CD14-positive monocyte (primary cell): ENCODE measurements around the gene LACC1. TPM values are rescaled to one million over a fixed set of nuclear protein-coding genes. Genes with fewer than 3 reads are reported as not detected.

Experiments used
- DNase-seq, 3 donors: peaks; one replicate each; pipeline ENCODE4 v3.0.0-alpha.2; 2011 to 2022
- H2AFZ ChIP-seq: 2 replicates; pipeline ENCODE4 v1.6.0; 2012; ENCODE audit warnings: mild to moderate bottlenecking, low read depth, low read length, inconsistent platforms; ENCODE audit not compliant: insufficient read depth, poor library complexity, severe bottlenecking
- H3K27ac ChIP-seq, 2 donors: 1 replicate in 1 of 2; 2 replicates in 1 of 2; pipeline ENCODE4 v1.5.1; 2012 to 2013; ENCODE audit warnings: low read length in 2 of 2, control low read depth in 1 of 2, inconsistent platforms in 1 of 2, low read depth in 1 of 2, mild to moderate bottlenecking in 1 of 2
- H3K27me3 ChIP-seq, 2 donors: one replicate each; pipeline versions ENCODE4 v1.6.0 to v1.6.1; 2011 to 2013; ENCODE audit warnings: low read length in 2 of 2; ENCODE audit not compliant: control insufficient read depth in 2 of 2, insufficient read depth in 2 of 2
- H3K36me3 ChIP-seq, 2 donors: replicated peaks in 1 of 2; 1 replicate in 1 of 2; 2 replicates in 1 of 2; pipeline versions ENCODE4 v1.5.1 to v1.6.1; 2012 to 2013; ENCODE audit warnings: low read length in 2 of 2, control low read depth in 1 of 2, inconsistent platforms in 1 of 2, mild to moderate bottlenecking in 1 of 2; ENCODE audit not compliant: insufficient read depth in 2 of 2, control insufficient read depth in 1 of 2
- H3K4me1 ChIP-seq, 2 donors: 1 replicate in 1 of 2; 2 replicates in 1 of 2; pipeline versions ENCODE4 v1.5.1 to v1.6.1; 2012 to 2013; ENCODE audit warnings: low read length in 2 of 2, control low read depth in 1 of 2, inconsistent platforms in 1 of 2, mild to moderate bottlenecking in 1 of 2, moderate library complexity in 1 of 2; ENCODE audit not compliant: insufficient read depth in 2 of 2, control insufficient read depth in 1 of 2
- H3K4me2 ChIP-seq: replicated peaks from 2 replicates; pipeline ENCODE3; 2012; ENCODE audit warnings: low read length, moderate library complexity, mild to moderate bottlenecking; ENCODE audit not compliant: poor library complexity, severe bottlenecking; ENCODE audit errors: extremely low read depth
- H3K4me3 ChIP-seq, 3 experiments: fragments of 200-600 bp in 1 of 3; sonication (generic) in 1 of 3; replicated peaks in 1 of 3; 1 replicate in 2 of 3; 2 replicates in 1 of 3; pipeline ENCODE4 v1.5.1; 2011 to 2013; ENCODE audit warnings: low read length in 3 of 3, mild to moderate bottlenecking in 3 of 3, control low read depth in 2 of 3, low read depth in 2 of 3, inconsistent platforms in 1 of 3, moderate library complexity in 1 of 3
- H3K79me2 ChIP-seq: 2 replicates; pipeline ENCODE4 v1.6.0; 2012; ENCODE audit warnings: mild to moderate bottlenecking, control low read depth, inconsistent platforms, low read length, moderate library complexity; ENCODE audit not compliant: insufficient read depth
- H3K9ac ChIP-seq: 2 replicates; pipeline ENCODE4 v1.6.0; 2017; ENCODE audit warnings: low read length, mild to moderate bottlenecking; ENCODE audit not compliant: insufficient read depth, poor library complexity, severe bottlenecking
- H3K9me3 ChIP-seq, 2 donors: replicated peaks in 1 of 2; 1 replicate in 1 of 2; 2 replicates in 1 of 2; pipeline versions ENCODE4 v1.5.1 to v1.6.1; 2012 to 2013; ENCODE audit warnings: low read length in 2 of 2, control low read depth in 1 of 2; ENCODE audit not compliant: control insufficient read depth in 1 of 2, insufficient read depth in 1 of 2
- H4K20me1 ChIP-seq: 2 replicates; pipeline ENCODE4 v1.6.0; 2012; ENCODE audit warnings: mild to moderate bottlenecking, low read length, control low read depth, moderate library complexity; ENCODE audit not compliant: insufficient read depth
- H3K27ac Mint-ChIP-seq, 7 donors: one replicate each; pipeline ENCODE4 v1.8.0; 2020; ENCODE audit warnings: mild to moderate bottlenecking in 7 of 7, mixed read lengths in 7 of 7, moderate library complexity in 6 of 7, inconsistent platforms in 2 of 7
- H3K27me3 Mint-ChIP-seq, 3 donors: one replicate each; pipeline ENCODE4 v1.8.0; 2021 to 2022; ENCODE audit warnings: low read depth in 3 of 3, mild to moderate bottlenecking in 3 of 3, mixed read lengths in 3 of 3, moderate library complexity in 3 of 3, inconsistent platforms in 1 of 3
- H3K36me3 Mint-ChIP-seq, 2 donors: one replicate each; pipeline ENCODE4 v1.8.0; 2020; ENCODE audit warnings: mixed read lengths in 2 of 2, inconsistent platforms in 1 of 2, mild to moderate bottlenecking in 1 of 2
- H3K4me1 Mint-ChIP-seq: one replicate; pipeline ENCODE4 v1.8.0; 2020; ENCODE audit warnings: mild to moderate bottlenecking, mixed read lengths
- H3K4me3 Mint-ChIP-seq, 2 donors: one replicate each; pipeline ENCODE4 v1.8.0; 2020; ENCODE audit warnings: mild to moderate bottlenecking in 2 of 2, mixed read lengths in 2 of 2, moderate library complexity in 1 of 2
- H3K9me3 Mint-ChIP-seq, 7 donors: one replicate each; pipeline ENCODE4 v1.8.0; 2020 to 2022; ENCODE audit warnings: mixed read lengths in 7 of 7, mild to moderate bottlenecking in 6 of 7, moderate library complexity in 6 of 7, inconsistent platforms in 2 of 7
- WGBS: methylation state at CpG from one replicate; pipeline ENCODE4 v1.1.5; 2013; ENCODE audit warnings: missing lambda C conversion rate; ENCODE audit not compliant: insufficient coverage; 5-methylcytosine and 5-hydroxymethylcytosine counted together
- intact Hi-C, 2 donors: fragments of 100-400 bp; cut with micrococcal nuclease; formaldehyde crosslinking; loops; one replicate each; pipeline versions ENCODE4 v1.15.0 to v1.15.1; 2023
- polyA plus RNA-seq, 3 donors: library from polyadenylated mRNA; depleted of rRNA in 1 of 3; unstranded in 2 of 3; stranded (reverse) in 1 of 3; fragments of 300-500 nt in 2 of 3; fragments of >200 nt in 1 of 3; fragmentation: Illumina TruSeq in 2 of 3; gene quantifications; 1 replicate in 2 of 3; 2 replicates in 1 of 3; pipeline ENCODE4 v1.2.3, GENCODE V29; 2012 to 2021
- TF ChIP-seq, protein P1 (sequence below): fragments of 200-600 bp; IDR thresholded peaks from one replicate; pipeline ENCODE4 v1.8.0; 2022; ENCODE audit warnings: antibody characterized with exemption, mild to moderate bottlenecking

LACC1 gene
- polyA plus RNA-seq, 3 donors, result 2.6 to 7.7 (median 5.9) TPM

DNA sequence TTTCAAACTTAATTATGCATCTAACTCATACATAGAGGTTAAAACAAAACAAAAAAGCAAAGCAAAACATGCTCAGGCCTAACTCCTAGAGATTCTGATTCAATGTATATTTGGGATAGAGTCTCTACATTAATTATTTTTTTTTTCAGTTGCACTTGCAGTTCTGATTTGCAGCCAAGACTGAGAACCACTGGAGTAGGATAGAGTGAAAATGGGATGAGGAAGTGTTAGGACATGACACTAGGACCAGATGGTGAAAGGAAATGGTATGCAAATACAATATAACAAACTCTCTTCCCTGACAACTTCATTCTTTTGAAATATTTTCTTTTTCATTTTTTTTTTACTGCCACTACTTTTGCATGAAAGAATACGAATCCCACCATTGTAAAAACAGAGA, 1.9 kb upstream of the LACC1 start:
- Histone ChIP-seq H3K4me3 (peak overlapping the region in 1 of 3 experiments; percentile 65), H2AFZ (no peak overlapping the region), H3K27ac (peak overlapping the region in 1 of 2 donors; percentile 98), H3K9me3 (no peaks in the 10 kb centered on the region), H3K27me3 (peaks cover 0 to 2% of the 10 kb centered on the region in 2 donors), H3K4me2 (peak overlapping the region; percentile 68), H3K9ac (peak overlapping the region; percentile 99), H3K36me3 (peaks cover 0 to 7% of the 10 kb centered on the region in 2 donors), H3K4me1 (peaks cover 24 to 27% of the 10 kb centered on the region in 2 donors), H3K79me2 (no peaks in the 10 kb centered on the region), H4K20me1 (no peaks in the 10 kb centered on the region)
- peaks cover 0 to 2% (median 0%) of the 10 kb centered on the region in 7 donors for H3K9me3 Mint-ChIP-seq
- peak overlapping the region; percentile 51 to 99 (median 99) for H3K27ac Mint-ChIP-seq
- peaks cover 31% of the 10 kb centered on the region for H3K4me1 Mint-ChIP-seq
- peak; percentile 10 to 51 (median 46) for DNase-seq
- peak overlapping the region in 1 of 2 donors; percentile 96 for H3K4me3 Mint-ChIP-seq
- intact Hi-C loops, result loop anchor here (10.0 kb wide), 3 partner anchors 697 to 1153 kb away; partner anchors contain the start of gene TSC22D1 (in 1 of the 2)
- WGBS, result no CpG with 5 or more reads among the region's 1 CpG
- H3K27me3 Mint-ChIP-seq, result peaks cover 4 to 6% (median 5%) of the 10 kb centered on the region in 3 donors
- TF ChIP-seq, protein P1, sequence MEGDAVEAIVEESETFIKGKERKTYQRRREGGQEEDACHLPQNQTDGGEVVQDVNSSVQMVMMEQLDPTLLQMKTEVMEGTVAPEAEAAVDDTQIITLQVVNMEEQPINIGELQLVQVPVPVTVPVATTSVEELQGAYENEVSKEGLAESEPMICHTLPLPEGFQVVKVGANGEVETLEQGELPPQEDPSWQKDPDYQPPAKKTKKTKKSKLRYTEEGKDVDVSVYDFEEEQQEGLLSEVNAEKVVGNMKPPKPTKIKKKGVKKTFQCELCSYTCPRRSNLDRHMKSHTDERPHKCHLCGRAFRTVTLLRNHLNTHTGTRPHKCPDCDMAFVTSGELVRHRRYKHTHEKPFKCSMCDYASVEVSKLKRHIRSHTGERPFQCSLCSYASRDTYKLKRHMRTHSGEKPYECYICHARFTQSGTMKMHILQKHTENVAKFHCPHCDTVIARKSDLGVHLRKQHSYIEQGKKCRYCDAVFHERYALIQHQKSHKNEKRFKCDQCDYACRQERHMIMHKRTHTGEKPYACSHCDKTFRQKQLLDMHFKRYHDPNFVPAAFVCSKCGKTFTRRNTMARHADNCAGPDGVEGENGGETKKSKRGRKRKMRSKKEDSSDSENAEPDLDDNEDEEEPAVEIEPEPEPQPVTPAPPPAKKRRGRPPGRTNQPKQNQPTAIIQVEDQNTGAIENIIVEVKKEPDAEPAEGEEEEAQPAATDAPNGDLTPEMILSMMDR, result no peak
- peaks cover 13 to 17% of the 10 kb centered on the region in 2 donors for H3K36me3 Mint-ChIP-seq

DNA sequence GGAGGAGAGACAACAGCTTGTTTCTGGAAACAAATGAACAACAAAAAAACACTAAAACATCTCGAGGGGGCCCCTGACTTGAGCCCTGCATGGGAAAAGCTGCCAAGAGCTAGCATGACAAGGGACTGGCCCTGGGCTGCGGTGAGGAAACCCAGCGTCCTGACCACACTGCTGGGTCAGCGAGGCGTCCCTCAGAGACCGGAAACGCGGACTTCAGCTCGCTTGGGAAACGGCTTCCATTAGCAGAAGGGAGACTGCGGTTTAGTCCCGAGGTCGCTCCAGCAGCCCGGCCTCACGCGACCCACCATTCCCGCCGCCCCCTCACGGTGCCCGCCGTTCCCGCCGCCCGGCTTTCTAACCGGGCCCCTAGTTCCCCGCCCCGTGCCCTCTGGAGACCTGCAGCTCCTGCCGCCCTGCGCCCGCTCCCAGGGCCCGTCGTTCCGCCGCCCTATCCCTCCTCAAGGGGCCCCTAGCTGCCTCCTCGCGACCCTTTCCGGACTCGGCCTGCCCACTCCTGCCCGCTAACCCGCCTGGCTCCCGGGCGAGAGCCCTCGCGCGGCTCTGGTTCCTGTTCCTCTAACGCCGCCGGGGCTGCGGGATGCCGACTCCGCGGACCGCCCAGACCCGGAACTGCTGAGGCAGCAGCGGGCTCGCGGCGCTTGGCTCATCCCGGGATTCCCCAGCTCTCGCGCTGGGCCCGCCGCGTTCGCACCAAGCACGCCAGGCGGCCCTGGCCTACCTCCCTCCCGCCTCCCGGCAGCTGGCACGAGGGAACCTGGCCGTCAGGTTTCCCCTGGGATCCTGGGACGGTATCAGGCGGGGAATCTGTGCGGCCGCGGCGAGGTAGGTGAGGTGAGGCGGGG, 581 bp upstream of the LACC1 start, which contains the start of gene CCDC122:
Gene CCDC122, minus strand, starts transcription at position 849 of the 863 bp plus-strand sequence. CDS start 10,364 bp downstream, outside the sequence.
- no peaks in the 10 kb centered on the region for H3K79me2 ChIP-seq
- no peaks in the 10 kb centered on the region for H3K9me3 ChIP-seq
- peaks cover 2 to 16% of the 10 kb centered on the region in 2 donors for H3K36me3 ChIP-seq
- H3K36me3 Mint-ChIP-seq, result peaks cover 17 to 21% of the 10 kb centered on the region in 2 donors
- peaks cover 31% of the 10 kb centered on the region for H3K4me1 Mint-ChIP-seq
- no peaks in the 10 kb centered on the region for H4K20me1 ChIP-seq
- peaks cover 0 to 2% of the 10 kb centered on the region in 2 donors for H3K27me3 ChIP-seq
- TF ChIP-seq, protein P1, result no peak
- peak within 1 kb of the TSS; percentile 68 for H3K4me2 ChIP-seq
- H3K4me1 ChIP-seq, result peaks cover 24 to 27% of the 10 kb centered on the region in 2 donors
- peaks cover 4 to 6% (median 5%) of the 10 kb centered on the region in 3 donors for H3K27me3 Mint-ChIP-seq
- H3K27ac Mint-ChIP-seq, result peak within 1 kb of the TSS; percentile 98 to 100 (median 99)
- H3K4me3 Mint-ChIP-seq, result peak within 1 kb of the TSS; percentile 85 to 96
- H3K9ac ChIP-seq, result peak within 1 kb of the TSS; percentile 99
- under 1% methylated on average over 65 of the region's 78 CpGs for WGBS
- peak within 1 kb of the TSS; percentile 97 to 98 for H3K27ac ChIP-seq
- DNase-seq, result peak; percentile 97 to 99 (median 98)
- intact Hi-C loops, result loop anchor here (10.0 kb wide), 3 partner anchors 696 to 1154 kb away; partner anchors contain the start of gene TSC22D1 (in 1 of the 2)
- H3K9me3 Mint-ChIP-seq, result peaks cover 0 to 2% (median 0%) of the 10 kb centered on the region in 7 donors
- peak within 1 kb of the TSS; percentile 55 for H2AFZ ChIP-seq
- peak within 1 kb of the TSS; percentile 38 to 65 (median 46) for H3K4me3 ChIP-seq
